ENCODE data around the gene CPSF4L.

CPSF4L gene

GRCh38 chr17:73289549-73290254 lies 28.0 kb upstream of the CPSF4L start:
- DNase-seq, result no peak

GRCh38 chr17:73288534-73289302 lies 27.0 kb upstream of the CPSF4L start:
- DNase-seq, result no peak

GRCh38 chr17:73286863-73287296 lies 25.2 kb upstream of the CPSF4L start:
- DNase-seq, result no peak

- no peak for DNase-seq
Observed at GRCh38 chr17:73285916-73286862, 24.5 kb upstream of the CPSF4L start.

- DNase-seq, result no peak
Observed at GRCh38 chr17:73285603-73285908, 23.9 kb upstream of the CPSF4L start.

GRCh38 chr17:73284906-73285602 lies 23.4 kb upstream of the CPSF4L start:
- no peak for DNase-seq

GRCh38 chr17:73284354-73284753 lies 22.7 kb upstream of the CPSF4L start:
- DNase-seq, result no peak

- DNase-seq, result no peak
Observed at GRCh38 chr17:73283841-73284282, 22.2 kb upstream of the CPSF4L start.

GRCh38 chr17:73283250-73283649 lies 21.6 kb upstream of the CPSF4L start:
- no peak for DNase-seq

- no peak for DNase-seq
Observed at GRCh38 chr17:73282629-73283028, 20.9 kb upstream of the CPSF4L start.

- DNase-seq, result no peak
Observed at GRCh38 chr17:73281928-73282327, 20.2 kb upstream of the CPSF4L start.

- DNase-seq, result no peak
Observed at GRCh38 chr17:73280191-73280590, 18.5 kb upstream of the CPSF4L start.

GRCh38 chr17:73279704-73280103 lies 18.0 kb upstream of the CPSF4L start:
- no peak for DNase-seq

GRCh38 chr17:73278465-73279453 lies 17.1 kb upstream of the CPSF4L start:
- DNase-seq, result no peak

GRCh38 chr17:73278049-73278464 lies 16.4 kb upstream of the CPSF4L start:
- no peak for DNase-seq

- DNase-seq, result no peak
Observed at GRCh38 chr17:73274490-73274889, 12.8 kb upstream of the CPSF4L start.

- no peak for DNase-seq
Observed at GRCh38 chr17:73272906-73273218, 11.2 kb upstream of the CPSF4L start.

GRCh38 chr17:73271072-73271471 lies 9.4 kb upstream of the CPSF4L start:
- DNase-seq, result no peak

GRCh38 chr17:73269791-73270190 lies 8.1 kb upstream of the CPSF4L start:
- no peak for DNase-seq

GRCh38 chr17:73269329-73269615 lies 7.6 kb upstream of the CPSF4L start:
- DNase-seq, result no peak

- DNase-seq, result no peak
Observed at GRCh38 chr17:73268582-73269328, 7.1 kb upstream of the CPSF4L start.

Measured in OCI-M1 (cell line).